Loucy (cell line): ENCODE data around the gene TMC3.

Experiments used
- EZH2phosphoT487 ChIP-seq: fragments of 200-600 bp; IDR thresholded peaks from 2 replicates; pipeline ENCODE4 v1.6.1; 2018; ENCODE audit warnings: antibody characterized with exemption, mild to moderate bottlenecking, moderate library complexity, borderline replicate concordance
- TF ChIP-seq, protein P1 (sequence below): fragments of 200-600 bp; sonication (generic); conservative IDR thresholded peaks from 2 replicates; pipeline ENCODE4 v1.5.1; 2014; ENCODE audit warnings: mild to moderate bottlenecking, antibody characterized with exemption, low read length

GRCh38 chr15:81323559-81323943 is 50.5 kb downstream of the TMC3 start:
- TF ChIP-seq, protein P1, sequence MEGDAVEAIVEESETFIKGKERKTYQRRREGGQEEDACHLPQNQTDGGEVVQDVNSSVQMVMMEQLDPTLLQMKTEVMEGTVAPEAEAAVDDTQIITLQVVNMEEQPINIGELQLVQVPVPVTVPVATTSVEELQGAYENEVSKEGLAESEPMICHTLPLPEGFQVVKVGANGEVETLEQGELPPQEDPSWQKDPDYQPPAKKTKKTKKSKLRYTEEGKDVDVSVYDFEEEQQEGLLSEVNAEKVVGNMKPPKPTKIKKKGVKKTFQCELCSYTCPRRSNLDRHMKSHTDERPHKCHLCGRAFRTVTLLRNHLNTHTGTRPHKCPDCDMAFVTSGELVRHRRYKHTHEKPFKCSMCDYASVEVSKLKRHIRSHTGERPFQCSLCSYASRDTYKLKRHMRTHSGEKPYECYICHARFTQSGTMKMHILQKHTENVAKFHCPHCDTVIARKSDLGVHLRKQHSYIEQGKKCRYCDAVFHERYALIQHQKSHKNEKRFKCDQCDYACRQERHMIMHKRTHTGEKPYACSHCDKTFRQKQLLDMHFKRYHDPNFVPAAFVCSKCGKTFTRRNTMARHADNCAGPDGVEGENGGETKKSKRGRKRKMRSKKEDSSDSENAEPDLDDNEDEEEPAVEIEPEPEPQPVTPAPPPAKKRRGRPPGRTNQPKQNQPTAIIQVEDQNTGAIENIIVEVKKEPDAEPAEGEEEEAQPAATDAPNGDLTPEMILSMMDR, result no peak
- no peak for TF ChIP-seq EZH2phosphoT487
